ENCODE data around the gene OR10G4.

DNA sequence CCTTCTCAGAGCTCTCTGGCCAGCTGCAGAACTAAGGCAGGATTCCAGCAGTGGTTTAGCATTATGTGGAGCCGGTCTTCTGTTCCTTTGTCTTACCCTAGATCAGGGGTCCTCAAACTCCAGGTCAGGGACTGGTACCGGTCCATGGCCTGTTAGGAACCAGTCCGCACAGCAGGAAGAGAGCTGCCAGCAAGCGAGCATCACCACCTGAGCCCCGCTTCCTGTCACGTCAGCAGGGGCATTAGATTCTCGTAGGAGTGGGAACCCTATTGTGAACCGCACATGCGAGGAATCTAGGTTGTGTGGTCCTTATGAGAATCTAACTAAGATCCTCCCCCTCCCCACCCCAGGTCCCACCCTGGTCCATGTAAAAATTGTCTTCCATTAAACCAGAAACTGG is 26.8 kb downstream of the OR10G4 start:
- TF ChIP-seq CEBPB (IDR thresholded peaks at IDR 0.05; ENCODE audit: borderline replicate concordance in 1 of 2, low read depth in 2 of 2, low read length in 2 of 2) (no peak), NFIC (IDR thresholded peaks at IDR 0.05; ENCODE audit: low read depth, low read length) (no peak)
